HepG2 (cell line): ENCODE results near the gene PLPPR5. TPM values are rescaled to one million over a fixed set of nuclear protein-coding genes. Genes with fewer than 3 reads are reported as not detected.

Source experiments
- ATAC-seq: fragments of 200-7000 bp; cut with Tn5 transposase; 3 replicates; pipeline ENCODE4 v1.9.1; 2020; ENCODE audit warnings: mild to moderate bottlenecking, moderate library complexity
- BruUV-seq: library from RNA; stranded (reverse); fragments of 400-500 nt; replicated peaks from 2 replicates; lab custom pipeline; 2021; lab: Mats Ljungman, UMichigan
- CTCF ChIA-PET: fragments of 300-600 bp; formaldehyde crosslinking; extraction: SDS; loops from one replicate; lab custom pipeline; 2021; ENCODE audit warnings: low total read pairs, inconsistent platforms, low intra/inter-chr PET ratio; lab: Yijun Ruan, JAX
- POLR2A ChIA-PET: fragments of 350-600 bp; sonication (Branson Sonifier 250); formaldehyde crosslinking; loops from one replicate; lab custom pipeline; 2020; ENCODE audit warnings: antibody characterized with exemption, inconsistent platforms; lab: Yijun Ruan, JAX
- DNase-seq: peaks from one replicate; pipeline ENCODE4 v3.0.0-alpha.2; 2015; ENCODE audit warnings: low spot score
- FAIRE-seq: peaks from 3 replicates; lab custom pipeline; 2011; peaks lifted over from hg19 to GRCh38; lab: Jason Lieb, UNC
- H2AFZ ChIP-seq: one replicate; pipeline ENCODE4 v1.6.1; 2011; ENCODE audit warnings: low read length, inconsistent platforms
- H3K27ac ChIP-seq: fragments of 300-600 bp; 3 replicates; pipeline ENCODE4 v1.8.0; 2011; ENCODE audit warnings: mixed run types, mild to moderate bottlenecking, mixed read lengths, low read length, inconsistent platforms; ENCODE audit not compliant: insufficient read depth; ENCODE audit errors: extremely low read length
- H3K27me3 ChIP-seq, 2 experiments: fragments of 200-600 bp in 1 of 2; 2 replicates in 1 of 2; 3 replicates in 1 of 2; pipeline versions ENCODE4 v1.6.0 to v1.8.0; 2011; ENCODE audit warnings: low read length in 2 of 2, mild to moderate bottlenecking in 2 of 2, moderate library complexity in 2 of 2, inconsistent platforms in 1 of 2; ENCODE audit not compliant: insufficient read depth in 2 of 2, control insufficient read depth in 1 of 2
- H3K36me3 ChIP-seq, 2 experiments: fragments of 200-600 bp in 1 of 2; replicated peaks in 1 of 2; 2 replicates in 1 of 2; 3 replicates in 1 of 2; pipeline versions ENCODE4 v1.5.1 to v1.8.0; 2011; ENCODE audit warnings: low read length in 2 of 2, inconsistent platforms in 1 of 2; ENCODE audit not compliant: insufficient read depth in 2 of 2, control insufficient read depth in 1 of 2
- H3K4me1 ChIP-seq: 2 replicates; pipeline ENCODE4 v1.5.1; 2012; ENCODE audit warnings: low read length, inconsistent platforms; ENCODE audit not compliant: insufficient read depth
- H3K4me2 ChIP-seq: 2 replicates; pipeline ENCODE4 v1.6.0; 2011; ENCODE audit warnings: low read depth, low read length, inconsistent platforms
- H3K4me3 ChIP-seq, 3 experiments: fragments of 200-600 bp in 1 of 3; sonication (generic), shearing (Covaris generic) in 1 of 3; replicated peaks in 1 of 3; 2 replicates each; pipeline ENCODE4 v1.5.1; 2011 to 2016; ENCODE audit warnings: low read length in 3 of 3, inconsistent platforms in 2 of 3, low read depth in 2 of 3, mild to moderate bottlenecking in 2 of 3, control low read depth in 1 of 3, mixed read lengths in 1 of 3; ENCODE audit not compliant: insufficient read depth in 1 of 3
- H3K79me2 ChIP-seq: one replicate; pipeline ENCODE4 v1.6.1; 2011; ENCODE audit warnings: low read length, inconsistent platforms; ENCODE audit not compliant: insufficient read depth
- H3K9ac ChIP-seq: 2 replicates; pipeline ENCODE4 v1.6.0; 2011; ENCODE audit warnings: mild to moderate bottlenecking, low read depth, low read length, inconsistent platforms; ENCODE audit not compliant: insufficient read depth
- H3K9me3 ChIP-seq: 2 replicates; pipeline ENCODE4 v1.5.1; 2012; ENCODE audit warnings: mild to moderate bottlenecking, low read length
- H4K20me1 ChIP-seq: 2 replicates; pipeline ENCODE4 v1.6.0; 2011; ENCODE audit warnings: inconsistent platforms, mild to moderate bottlenecking, low read length, moderate library complexity; ENCODE audit not compliant: insufficient read depth
- ASH2L ChIP-seq: fragments of 300-600, 200-600 bp; sonication (generic); IDR thresholded peaks from 2 replicates; pipeline ENCODE4 v1.7.0; 2017; ENCODE audit warnings: low read depth, mild to moderate bottlenecking, moderate library complexity, mixed read lengths, low read length; ENCODE audit not compliant: insufficient read length
- PRDM15 ChIP-seq: sonication (generic); formaldehyde crosslinking; IDR thresholded peaks from 2 replicates; pipeline ENCODE4 v1.4.0; 2020; ENCODE audit warnings: missing genetic modification reagents
- RBFOX2 ChIP-seq: fragments of 200-400 bp; formaldehyde crosslinking; IDR thresholded peaks from 2 replicates; pipeline ENCODE4 v1.6.1; 2017; ENCODE audit warnings: low read depth, mild to moderate bottlenecking, low read length
- ZGPAT ChIP-seq: IDR thresholded peaks from 2 replicates; pipeline ENCODE4 v1.6.1; 2016; ENCODE audit warnings: mild to moderate bottlenecking
- ZNF33A ChIP-seq: sonication (generic); formaldehyde crosslinking; IDR thresholded peaks from 2 replicates; pipeline ENCODE4 v1.5.1; 2020; ENCODE audit warnings: missing genetic modification reagents, mild to moderate bottlenecking, moderate library complexity, borderline replicate concordance
- ZNF441 ChIP-seq: sonication (generic); formaldehyde crosslinking; IDR thresholded peaks from 2 replicates; pipeline ENCODE4 v1.7.0; 2021; ENCODE audit warnings: missing genetic modification reagents, borderline replicate concordance
- ZNF614 ChIP-seq: IDR thresholded peaks from 2 replicates; pipeline ENCODE4 v1.6.1; 2018; ENCODE audit warnings: missing biosample characterization, missing genetic modification reagents, inconsistent platforms, borderline replicate concordance
- WGBS: methylation state at CpG from one replicate; pipeline ENCODE4 v1.1.6; 2017; ENCODE audit warnings: low lambda C conversion rate; 5-methylcytosine and 5-hydroxymethylcytosine counted together
- in situ Hi-C: cut with HindIII; loops from 2 replicates; pipeline ENCODE4 v1.10.0; 2017; ENCODE audit warnings: low pct_unique_long_range_greater_than_20kb; ENCODE audit not compliant: extremely low pct_ligation_motif_present
- intact Hi-C: fragments of 100-400 bp; cut with micrococcal nuclease; formaldehyde crosslinking; loops from one replicate; pipeline ENCODE4 v1.10.0; 2022; ENCODE audit not compliant: unreplicated experiment
- polyA plus RNA-seq, 8 experiments: library from polyadenylated mRNA; depleted of rRNA in 3 of 8; stranded (reverse) in 7 of 8; unstranded in 1 of 8; fragments of >200 nt; fragmentation: Illumina TruSeq in 4 of 8; extraction: Trizol in 4 of 8; gene quantifications; 2 replicates each; pipeline versions ENCODE4 v1.2.1 to v1.2.3, GENCODE V29; 2011 to 2016; ENCODE audit warnings: low read depth in 4 of 8, missing spikeins in 1 of 8, mixed read lengths in 1 of 8; ENCODE audit not compliant: insufficient read depth in 1 of 8
- total RNA-seq, 5 experiments: library from RNA; depleted of rRNA; stranded (reverse); fragments of >200 nt; fragmentation: Illumina TruSeq; extraction: Trizol; gene quantifications; 2 replicates each; pipeline ENCODE4 v1.2.3, GENCODE V29; 2016; ENCODE audit warnings: low read depth in 1 of 5
- TF ChIP-seq, protein P1 (sequence below): sonication (generic); formaldehyde crosslinking; conservative IDR thresholded peaks from 2 replicates; pipeline ENCODE4 v1.8.1; 2023; ENCODE audit warnings: missing genetic modification reagents

Gene PLPPR5
- total and polyA plus RNA-seq, 2 of the 13 experiments (the other 11 are each of a cell fraction or from before 2014, with no cell fraction given) = not detected

DNA sequence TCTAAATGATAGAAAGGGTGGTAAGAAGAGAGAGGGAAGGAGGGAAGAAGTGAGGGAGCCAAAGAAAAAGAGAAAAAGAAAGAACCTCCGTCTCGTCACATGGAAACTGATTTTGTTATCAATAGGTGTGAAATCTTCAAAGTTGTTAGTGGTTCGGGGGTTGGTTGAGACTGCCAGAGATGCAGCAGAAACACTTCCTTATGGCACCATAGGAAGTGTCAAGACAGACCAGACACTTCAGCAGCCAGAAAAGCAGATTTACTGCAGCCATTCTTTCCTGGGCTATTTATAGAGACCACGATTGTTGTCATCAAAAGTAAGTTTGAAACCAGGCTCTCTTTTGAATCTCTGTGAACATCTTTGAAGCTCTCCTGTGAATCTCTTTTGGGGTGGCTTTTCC, 150.5 kb downstream of the PLPPR5 start (continued):
- TF ChIP-seq ZGPAT (CRISPR knock-in tag) = no peak
- no peak for TF ChIP-seq RBFOX2

- no TSS peak for BruUV-seq
- H2AFZ ChIP-seq = no peak overlapping the region
- no peaks in the 10 kb centered on the region for H3K36me3 ChIP-seq
- TF ChIP-seq PRDM15 (CRISPR knock-in tag) (no peak), ZNF614 (CRISPR knock-in tag) (no peak), ZNF441 (CRISPR knock-in tag) (no peak), ASH2L (no peak), ZNF33A (no peak)
- TF ChIP-seq, protein P1, sequence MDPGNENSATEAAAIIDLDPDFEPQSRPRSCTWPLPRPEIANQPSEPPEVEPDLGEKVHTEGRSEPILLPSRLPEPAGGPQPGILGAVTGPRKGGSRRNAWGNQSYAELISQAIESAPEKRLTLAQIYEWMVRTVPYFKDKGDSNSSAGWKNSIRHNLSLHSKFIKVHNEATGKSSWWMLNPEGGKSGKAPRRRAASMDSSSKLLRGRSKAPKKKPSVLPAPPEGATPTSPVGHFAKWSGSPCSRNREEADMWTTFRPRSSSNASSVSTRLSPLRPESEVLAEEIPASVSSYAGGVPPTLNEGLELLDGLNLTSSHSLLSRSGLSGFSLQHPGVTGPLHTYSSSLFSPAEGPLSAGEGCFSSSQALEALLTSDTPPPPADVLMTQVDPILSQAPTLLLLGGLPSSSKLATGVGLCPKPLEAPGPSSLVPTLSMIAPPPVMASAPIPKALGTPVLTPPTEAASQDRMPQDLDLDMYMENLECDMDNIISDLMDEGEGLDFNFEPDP = no peak
- H3K9me3 ChIP-seq = no peaks in the 10 kb centered on the region
- ChIA-PET POLR2A (no interaction called here), CTCF (no interaction called here)
- ATAC-seq (no peak), DNase-seq (no peak), FAIRE-seq (no peak)
- no peak overlapping the region for H3K4me3 ChIP-seq
- H4K20me1 ChIP-seq = no peaks in the 10 kb centered on the region
- H3K4me2 ChIP-seq = no peak overlapping the region
- in situ Hi-C loops (no loop called here), intact Hi-C loops (no loop called here)
- H3K27ac ChIP-seq = no peak overlapping the region
- WGBS = 38% methylated on average over 1 of the region's 1 CpG
- no peaks in the 10 kb centered on the region for H3K79me2 ChIP-seq
- no peaks in the 10 kb centered on the region for H3K27me3 ChIP-seq
- H3K4me1 ChIP-seq = no peaks in the 10 kb centered on the region
- H3K9ac ChIP-seq = no peak overlapping the region
Measured at GRCh38 chr1:98849969-98850636, 154.6 kb downstream of the PLPPR5 start.
